ENCODE results near the gene USPL1. TPM values are rescaled to one million over a fixed set of nuclear protein-coding genes. Genes with fewer than 3 reads are reported as not detected.

The USPL1 gene
- total RNA-seq, 1 experiment from 2014 or later = 14.3 TPM

DNA sequence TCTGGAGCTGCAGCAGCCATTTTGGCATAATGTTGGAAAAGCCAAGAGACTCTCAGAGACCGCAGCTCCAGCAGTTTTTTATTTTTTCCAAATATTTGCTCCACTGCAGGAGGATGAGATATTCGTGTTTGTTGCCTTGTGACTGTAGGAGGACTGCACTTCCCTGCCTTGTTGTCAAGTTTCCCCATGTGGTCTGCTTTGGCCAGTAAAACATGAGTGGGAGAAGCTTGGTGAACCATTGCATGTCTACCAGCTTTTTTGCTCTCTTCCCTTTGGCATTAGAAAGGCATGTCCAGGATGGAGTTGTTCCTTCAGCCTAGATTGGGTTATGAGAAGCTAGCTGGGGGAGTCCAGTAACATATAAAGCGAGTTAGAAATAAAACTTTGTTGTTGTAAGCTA, 69.9 kb downstream of the USPL1 start (continued):
- TF ChIP-seq USF1 (CRISPR knock-in tag; IDR thresholded peaks at IDR 0.05) = no peak
- TF ChIP-seq JUN (CRISPR knock-in tag; IDR thresholded peaks at IDR 0.05) = no peak
- TF ChIP-seq CREM (CRISPR knock-in tag; IDR thresholded peaks at IDR 0.05) = no peak
- no peak for TF ChIP-seq FOXJ3 (CRISPR knock-in tag; IDR thresholded peaks at IDR 0.05; ENCODE audit: borderline replicate concordance)
- TF ChIP-seq NFATC4 (CRISPR knock-in tag; IDR thresholded peaks at IDR 0.05) = no peak
- TF ChIP-seq TCF7 (CRISPR knock-in tag; IDR thresholded peaks at IDR 0.05; ENCODE audit: low read depth) = no peak
- no peak for TF ChIP-seq ELF4 (CRISPR knock-in tag; IDR thresholded peaks at IDR 0.05; ENCODE audit: low read depth)
- no peak for TF ChIP-seq ESRRA (CRISPR knock-in tag; IDR thresholded peaks at IDR 0.05; ENCODE audit: borderline replicate concordance)

GRCh38 chr13:30689752-30690151, 72.0 kb downstream of the USPL1 start:
- no peak for ATAC-seq
- Mint-ChIP-seq H3K4me3 (no peak overlapping the region), H3K36me3 (peaks cover 2% of the 10 kb centered on the region; the same call in 1 of the 2 replicates), H3K27ac (no peak overlapping the region), H3K9me3 (peaks cover 9% of the 10 kb centered on the region), H3K27me3 (ENCODE audit: low read depth) (0 out of 2 replicates have a peak, but pooled peaks cover 3% of the 10 kb centered on the region), H3K4me1 (peaks cover 8% of the 10 kb centered on the region)
- ChIA-PET POLR2A (no interaction called here), CTCF (no interaction called here)
- TF ChIP-seq, protein P1, sequence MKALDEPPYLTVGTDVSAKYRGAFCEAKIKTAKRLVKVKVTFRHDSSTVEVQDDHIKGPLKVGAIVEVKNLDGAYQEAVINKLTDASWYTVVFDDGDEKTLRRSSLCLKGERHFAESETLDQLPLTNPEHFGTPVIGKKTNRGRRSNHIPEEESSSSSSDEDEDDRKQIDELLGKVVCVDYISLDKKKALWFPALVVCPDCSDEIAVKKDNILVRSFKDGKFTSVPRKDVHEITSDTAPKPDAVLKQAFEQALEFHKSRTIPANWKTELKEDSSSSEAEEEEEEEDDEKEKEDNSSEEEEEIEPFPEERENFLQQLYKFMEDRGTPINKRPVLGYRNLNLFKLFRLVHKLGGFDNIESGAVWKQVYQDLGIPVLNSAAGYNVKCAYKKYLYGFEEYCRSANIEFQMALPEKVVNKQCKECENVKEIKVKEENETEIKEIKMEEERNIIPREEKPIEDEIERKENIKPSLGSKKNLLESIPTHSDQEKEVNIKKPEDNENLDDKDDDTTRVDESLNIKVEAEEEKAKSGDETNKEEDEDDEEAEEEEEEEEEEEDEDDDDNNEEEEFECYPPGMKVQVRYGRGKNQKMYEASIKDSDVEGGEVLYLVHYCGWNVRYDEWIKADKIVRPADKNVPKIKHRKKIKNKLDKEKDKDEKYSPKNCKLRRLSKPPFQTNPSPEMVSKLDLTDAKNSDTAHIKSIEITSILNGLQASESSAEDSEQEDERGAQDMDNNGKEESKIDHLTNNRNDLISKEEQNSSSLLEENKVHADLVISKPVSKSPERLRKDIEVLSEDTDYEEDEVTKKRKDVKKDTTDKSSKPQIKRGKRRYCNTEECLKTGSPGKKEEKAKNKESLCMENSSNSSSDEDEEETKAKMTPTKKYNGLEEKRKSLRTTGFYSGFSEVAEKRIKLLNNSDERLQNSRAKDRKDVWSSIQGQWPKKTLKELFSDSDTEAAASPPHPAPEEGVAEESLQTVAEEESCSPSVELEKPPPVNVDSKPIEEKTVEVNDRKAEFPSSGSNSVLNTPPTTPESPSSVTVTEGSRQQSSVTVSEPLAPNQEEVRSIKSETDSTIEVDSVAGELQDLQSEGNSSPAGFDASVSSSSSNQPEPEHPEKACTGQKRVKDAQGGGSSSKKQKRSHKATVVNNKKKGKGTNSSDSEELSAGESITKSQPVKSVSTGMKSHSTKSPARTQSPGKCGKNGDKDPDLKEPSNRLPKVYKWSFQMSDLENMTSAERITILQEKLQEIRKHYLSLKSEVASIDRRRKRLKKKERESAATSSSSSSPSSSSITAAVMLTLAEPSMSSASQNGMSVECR (CRISPR knock-in tag; IDR thresholded peaks at IDR 0.05; ENCODE audit: borderline replicate concordance) = no peak
- TF ChIP-seq ATF6 (CRISPR knock-in tag; IDR thresholded peaks at IDR 0.05) (no peak), ZNF416 (CRISPR knock-in tag; IDR thresholded peaks at IDR 0.05) (no peak), ATF2 (CRISPR knock-in tag; IDR thresholded peaks at IDR 0.05; ENCODE audit: borderline replicate concordance, low read depth) (no peak)
- TF ChIP-seq, protein P2, sequence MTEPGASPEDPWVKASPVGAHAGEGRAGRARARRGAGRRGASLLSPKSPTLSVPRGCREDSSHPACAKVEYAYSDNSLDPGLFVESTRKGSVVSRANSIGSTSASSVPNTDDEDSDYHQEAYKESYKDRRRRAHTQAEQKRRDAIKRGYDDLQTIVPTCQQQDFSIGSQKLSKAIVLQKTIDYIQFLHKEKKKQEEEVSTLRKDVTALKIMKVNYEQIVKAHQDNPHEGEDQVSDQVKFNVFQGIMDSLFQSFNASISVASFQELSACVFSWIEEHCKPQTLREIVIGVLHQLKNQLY (CRISPR knock-in tag; IDR thresholded peaks at IDR 0.05) = no peak
- no peak for DNase-seq (ENCODE audit: low spot score)

Measured in WTC11 (cell line).